SK-N-SH (cell line): ENCODE data around the gene CSF3.

Experiments
- GABPA ChIP-seq: IDR thresholded peaks from 2 replicates; pipeline ENCODE4 v1.4.0; 2012; ENCODE audit warnings: low read depth, mild to moderate bottlenecking
- MXI1 ChIP-seq: IDR thresholded peaks from 2 replicates; pipeline ENCODE4 v1.6.1; 2012; ENCODE audit warnings: mild to moderate bottlenecking, low read depth, low read length, improper control_type of control experiment
- POLR2AphosphoS5 ChIP-seq: IDR thresholded peaks from 2 replicates; pipeline ENCODE4 v1.6.1; 2012; ENCODE audit warnings: low read depth, low read length
- RCOR1 ChIP-seq: fragments of 150-350 bp; IDR thresholded peaks from 2 replicates; pipeline ENCODE4 v1.6.1; 2017; ENCODE audit warnings: antibody characterized with exemption, low read length
- SMC3 ChIP-seq: IDR thresholded peaks from 2 replicates; pipeline ENCODE4 v1.6.1; 2012; ENCODE audit warnings: low read depth, low read length, improper control_type of control experiment
- TEAD4 ChIP-seq: IDR thresholded peaks from 2 replicates; pipeline ENCODE4 v1.4.0; 2012; ENCODE audit warnings: mild to moderate bottlenecking, borderline replicate concordance; ENCODE audit not compliant: insufficient read depth
- YY1 ChIP-seq: IDR thresholded peaks from 2 replicates; pipeline ENCODE4 v1.4.0; 2012; ENCODE audit warnings: low read depth, mild to moderate bottlenecking
- TF ChIP-seq, protein P1 (sequence below): fragments of 200-600 bp; sonication (generic); IDR thresholded peaks from 2 replicates; pipeline ENCODE4 v1.6.1; 2017; ENCODE audit warnings: antibody characterized with exemption, mild to moderate bottlenecking, moderate library complexity
- TF ChIP-seq, protein P2 (sequence below): IDR thresholded peaks from 2 replicates; pipeline ENCODE4 v1.4.0; 2012; ENCODE audit warnings: low read depth, borderline replicate concordance
- TF ChIP-seq, protein P3 (sequence below): IDR thresholded peaks from 2 replicates; pipeline ENCODE4 v1.6.1; 2012; ENCODE audit warnings: mild to moderate bottlenecking, low read depth, low read length, moderate library complexity

GRCh38 chr17:40000161-40000560, 15.1 kb upstream of the CSF3 start:
- TF ChIP-seq, protein P1, sequence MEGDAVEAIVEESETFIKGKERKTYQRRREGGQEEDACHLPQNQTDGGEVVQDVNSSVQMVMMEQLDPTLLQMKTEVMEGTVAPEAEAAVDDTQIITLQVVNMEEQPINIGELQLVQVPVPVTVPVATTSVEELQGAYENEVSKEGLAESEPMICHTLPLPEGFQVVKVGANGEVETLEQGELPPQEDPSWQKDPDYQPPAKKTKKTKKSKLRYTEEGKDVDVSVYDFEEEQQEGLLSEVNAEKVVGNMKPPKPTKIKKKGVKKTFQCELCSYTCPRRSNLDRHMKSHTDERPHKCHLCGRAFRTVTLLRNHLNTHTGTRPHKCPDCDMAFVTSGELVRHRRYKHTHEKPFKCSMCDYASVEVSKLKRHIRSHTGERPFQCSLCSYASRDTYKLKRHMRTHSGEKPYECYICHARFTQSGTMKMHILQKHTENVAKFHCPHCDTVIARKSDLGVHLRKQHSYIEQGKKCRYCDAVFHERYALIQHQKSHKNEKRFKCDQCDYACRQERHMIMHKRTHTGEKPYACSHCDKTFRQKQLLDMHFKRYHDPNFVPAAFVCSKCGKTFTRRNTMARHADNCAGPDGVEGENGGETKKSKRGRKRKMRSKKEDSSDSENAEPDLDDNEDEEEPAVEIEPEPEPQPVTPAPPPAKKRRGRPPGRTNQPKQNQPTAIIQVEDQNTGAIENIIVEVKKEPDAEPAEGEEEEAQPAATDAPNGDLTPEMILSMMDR = no peak
- TF ChIP-seq POLR2AphosphoS5 (no peak), YY1 (no peak), SMC3 (no peak), MXI1 (no peak), RCOR1 (no peak), TEAD4 (no peak), GABPA (no peak)
- TF ChIP-seq, protein P2, sequence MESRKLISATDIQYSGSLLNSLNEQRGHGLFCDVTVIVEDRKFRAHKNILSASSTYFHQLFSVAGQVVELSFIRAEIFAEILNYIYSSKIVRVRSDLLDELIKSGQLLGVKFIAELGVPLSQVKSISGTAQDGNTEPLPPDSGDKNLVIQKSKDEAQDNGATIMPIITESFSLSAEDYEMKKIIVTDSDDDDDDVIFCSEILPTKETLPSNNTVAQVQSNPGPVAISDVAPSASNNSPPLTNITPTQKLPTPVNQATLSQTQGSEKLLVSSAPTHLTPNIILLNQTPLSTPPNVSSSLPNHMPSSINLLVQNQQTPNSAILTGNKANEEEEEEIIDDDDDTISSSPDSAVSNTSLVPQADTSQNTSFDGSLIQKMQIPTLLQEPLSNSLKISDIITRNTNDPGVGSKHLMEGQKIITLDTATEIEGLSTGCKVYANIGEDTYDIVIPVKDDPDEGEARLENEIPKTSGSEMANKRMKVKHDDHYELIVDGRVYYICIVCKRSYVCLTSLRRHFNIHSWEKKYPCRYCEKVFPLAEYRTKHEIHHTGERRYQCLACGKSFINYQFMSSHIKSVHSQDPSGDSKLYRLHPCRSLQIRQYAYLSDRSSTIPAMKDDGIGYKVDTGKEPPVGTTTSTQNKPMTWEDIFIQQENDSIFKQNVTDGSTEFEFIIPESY = no peak
- TF ChIP-seq, protein P3, sequence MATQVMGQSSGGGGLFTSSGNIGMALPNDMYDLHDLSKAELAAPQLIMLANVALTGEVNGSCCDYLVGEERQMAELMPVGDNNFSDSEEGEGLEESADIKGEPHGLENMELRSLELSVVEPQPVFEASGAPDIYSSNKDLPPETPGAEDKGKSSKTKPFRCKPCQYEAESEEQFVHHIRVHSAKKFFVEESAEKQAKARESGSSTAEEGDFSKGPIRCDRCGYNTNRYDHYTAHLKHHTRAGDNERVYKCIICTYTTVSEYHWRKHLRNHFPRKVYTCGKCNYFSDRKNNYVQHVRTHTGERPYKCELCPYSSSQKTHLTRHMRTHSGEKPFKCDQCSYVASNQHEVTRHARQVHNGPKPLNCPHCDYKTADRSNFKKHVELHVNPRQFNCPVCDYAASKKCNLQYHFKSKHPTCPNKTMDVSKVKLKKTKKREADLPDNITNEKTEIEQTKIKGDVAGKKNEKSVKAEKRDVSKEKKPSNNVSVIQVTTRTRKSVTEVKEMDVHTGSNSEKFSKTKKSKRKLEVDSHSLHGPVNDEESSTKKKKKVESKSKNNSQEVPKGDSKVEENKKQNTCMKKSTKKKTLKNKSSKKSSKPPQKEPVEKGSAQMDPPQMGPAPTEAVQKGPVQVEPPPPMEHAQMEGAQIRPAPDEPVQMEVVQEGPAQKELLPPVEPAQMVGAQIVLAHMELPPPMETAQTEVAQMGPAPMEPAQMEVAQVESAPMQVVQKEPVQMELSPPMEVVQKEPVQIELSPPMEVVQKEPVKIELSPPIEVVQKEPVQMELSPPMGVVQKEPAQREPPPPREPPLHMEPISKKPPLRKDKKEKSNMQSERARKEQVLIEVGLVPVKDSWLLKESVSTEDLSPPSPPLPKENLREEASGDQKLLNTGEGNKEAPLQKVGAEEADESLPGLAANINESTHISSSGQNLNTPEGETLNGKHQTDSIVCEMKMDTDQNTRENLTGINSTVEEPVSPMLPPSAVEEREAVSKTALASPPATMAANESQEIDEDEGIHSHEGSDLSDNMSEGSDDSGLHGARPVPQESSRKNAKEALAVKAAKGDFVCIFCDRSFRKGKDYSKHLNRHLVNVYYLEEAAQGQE = no peak
